Keratinocyte (primary cell): Measurements from ENCODE around the gene TCP10L.

Experiments
- CTCF ChIP-seq, 3 experiments: IDR thresholded peaks in 1 of 3; conservative IDR thresholded peaks in 1 of 3; optimal IDR thresholded peaks in 1 of 3; 2 replicates in 2 of 3; 3 replicates in 1 of 3; pipeline versions ENCODE3 to v1.5.1; 2011; ENCODE audit warnings: low read length in 3 of 3, mild to moderate bottlenecking in 3 of 3, moderate library complexity in 2 of 3, control low read depth in 1 of 3, inconsistent platforms in 1 of 3; ENCODE audit not compliant: insufficient read depth in 2 of 3; ENCODE audit errors: extremely low read depth in 1 of 3
- EZH2 ChIP-seq: IDR thresholded peaks from one replicate; pipeline ENCODE4 v1.6.1; 2012; ENCODE audit warnings: inconsistent platforms, mild to moderate bottlenecking, low read length, moderate library complexity

- TF ChIP-seq CTCF (optimal IDR thresholded peaks at IDR 0.05 in 1 of 3, IDR thresholded peaks at IDR 0.05 in 1 of 3, conservative IDR thresholded peaks at IDR 0.05 in 1 of 3; ENCODE audit: extremely low read depth in 1 of 3, insufficient read depth in 2 of 3, low read length in 3 of 3), result no peak
- TF ChIP-seq EZH2, result no peak
These were observed 47.1 kb downstream of the TCP10L start for GRCh38 chr21:32538147-32538792.
